CD4-positive, alpha-beta T cell treated with Interleukin-15 for 4 hours (primary cell): Measurements from ENCODE around the gene TXNDC11.

Experiments used
- DNase-seq: peaks from one replicate; pipeline ENCODE4 v3.0.0-alpha.2; 2020; ENCODE audit warnings: low spot score

TXNDC11 gene

GRCh38 chr16:11687601-11688519 is 54.8 kb downstream of the TXNDC11 start:
- DNase-seq = no peak

DNA sequence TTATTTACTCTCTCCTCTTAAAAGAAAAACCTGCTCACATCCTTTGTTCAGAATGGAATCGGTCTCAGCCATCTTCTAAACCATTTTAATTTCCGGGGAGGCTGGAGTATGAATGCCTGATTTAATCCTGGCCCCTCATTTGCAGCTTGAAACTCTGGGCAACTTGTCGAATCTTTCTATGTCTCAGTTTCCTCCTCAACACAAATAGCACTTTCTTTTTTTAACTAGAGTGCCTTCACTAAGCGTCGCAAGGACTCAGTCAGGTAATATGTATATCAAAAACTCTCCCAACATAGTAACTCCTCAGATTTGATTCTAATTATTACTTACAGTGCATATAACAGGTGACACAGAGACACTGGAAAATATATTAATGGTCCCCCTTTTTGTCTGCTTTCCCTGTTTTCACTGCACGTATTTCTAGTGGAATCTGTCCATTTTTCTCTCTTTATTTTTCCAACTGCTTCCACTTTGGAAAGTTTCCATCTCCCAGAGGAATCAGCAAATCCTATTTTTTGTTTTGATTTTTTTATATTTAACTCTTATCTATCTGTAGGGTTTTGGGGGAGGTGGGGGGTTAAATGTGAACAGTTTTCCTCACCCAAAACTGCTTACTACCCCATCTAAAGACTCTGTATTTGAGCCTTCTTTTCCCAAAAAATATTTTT is 55.8 kb downstream of the TXNDC11 start:
- no peak for DNase-seq

- DNase-seq = no peak
Measured at GRCh38 chr16:11685844-11686618, 56.6 kb downstream of the TXNDC11 start.

DNA sequence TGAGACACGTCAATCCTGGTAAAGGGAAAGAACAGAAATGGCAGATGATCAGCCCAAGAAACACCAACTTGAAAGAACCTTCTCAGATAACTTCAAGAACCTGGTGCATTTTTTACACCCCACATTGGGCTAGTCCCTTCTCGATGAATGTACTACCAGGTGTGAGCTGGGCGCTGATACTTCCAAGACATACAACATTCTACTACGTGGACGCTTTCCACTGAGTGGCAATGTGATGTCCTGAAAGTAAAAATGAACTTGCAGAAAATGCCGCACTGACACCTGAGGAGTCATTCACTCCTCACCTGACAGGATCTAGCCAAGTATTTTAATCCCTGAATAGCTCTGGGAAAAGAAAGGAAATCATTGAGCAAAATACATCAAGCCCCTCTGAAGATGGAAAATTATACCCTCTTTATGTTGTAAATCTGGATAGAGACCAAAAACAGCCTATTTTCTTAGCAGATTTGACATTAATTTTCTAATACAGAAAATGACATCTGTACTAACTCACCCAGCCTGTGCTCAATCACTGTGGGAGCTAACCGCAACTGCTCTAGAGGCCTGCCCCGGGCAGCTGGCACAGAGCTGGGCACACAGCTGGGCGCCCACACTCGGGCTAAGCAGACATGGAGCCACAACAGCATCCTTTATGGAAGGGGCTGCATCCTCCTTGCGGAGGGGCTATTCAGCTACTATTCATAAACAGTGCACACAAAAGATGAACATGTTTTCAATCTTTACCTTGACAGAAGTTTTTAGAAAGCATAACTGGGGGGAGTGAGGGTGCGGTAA is 58.2 kb downstream of the TXNDC11 start:
- no peak for DNase-seq

GRCh38 chr16:11683145-11683544 is 59.5 kb downstream of the TXNDC11 start:
- no peak for DNase-seq

GRCh38 chr16:11682655-11683096 is 60.0 kb downstream of the TXNDC11 start:
- DNase-seq = no peak

DNA sequence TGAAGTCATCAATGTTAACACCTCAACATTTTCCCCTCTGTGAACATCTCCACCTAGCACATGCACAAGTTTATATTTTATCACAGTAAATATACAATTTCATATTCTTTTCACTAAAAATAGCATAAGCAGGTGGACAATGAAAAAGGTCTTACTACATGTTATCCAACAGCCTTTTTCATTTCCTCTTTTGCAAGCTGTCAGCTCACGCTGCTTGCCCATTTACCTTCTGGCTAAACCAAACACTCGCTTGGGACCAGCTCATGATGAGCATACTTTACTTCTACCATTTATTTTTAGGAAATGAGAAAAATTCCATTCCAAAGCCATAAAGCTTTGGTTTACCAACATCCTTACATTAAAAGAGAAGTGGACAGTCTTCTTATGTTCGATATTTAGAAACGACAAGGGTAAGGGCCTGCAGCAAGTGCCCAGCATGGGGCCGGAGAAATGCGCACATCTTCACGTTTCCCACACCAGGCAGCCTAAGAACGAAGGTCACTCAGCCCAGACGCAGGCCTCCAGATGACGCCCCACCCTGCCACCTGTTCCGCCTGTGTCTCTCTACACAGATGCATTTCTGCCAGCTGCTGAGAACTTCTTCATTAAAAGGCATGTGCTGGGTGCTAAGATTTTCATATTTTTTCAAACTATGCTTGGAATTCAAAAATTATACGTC is 60.5 kb downstream of the TXNDC11 start:
- no peak for DNase-seq

- no peak for DNase-seq
Measured at GRCh38 chr16:11681556-11681955, 61.1 kb downstream of the TXNDC11 start.

- no peak for DNase-seq
Measured at GRCh38 chr16:11679941-11680911, 62.4 kb downstream of the TXNDC11 start.

- DNase-seq = no peak
Measured at GRCh38 chr16:11679250-11679649, 63.4 kb downstream of the TXNDC11 start.

- DNase-seq = no peak
Measured at GRCh38 chr16:11677959-11678881, 64.4 kb downstream of the TXNDC11 start.

GRCh38 chr16:11677451-11677951 is 65.2 kb downstream of the TXNDC11 start:
- DNase-seq = no peak

DNA sequence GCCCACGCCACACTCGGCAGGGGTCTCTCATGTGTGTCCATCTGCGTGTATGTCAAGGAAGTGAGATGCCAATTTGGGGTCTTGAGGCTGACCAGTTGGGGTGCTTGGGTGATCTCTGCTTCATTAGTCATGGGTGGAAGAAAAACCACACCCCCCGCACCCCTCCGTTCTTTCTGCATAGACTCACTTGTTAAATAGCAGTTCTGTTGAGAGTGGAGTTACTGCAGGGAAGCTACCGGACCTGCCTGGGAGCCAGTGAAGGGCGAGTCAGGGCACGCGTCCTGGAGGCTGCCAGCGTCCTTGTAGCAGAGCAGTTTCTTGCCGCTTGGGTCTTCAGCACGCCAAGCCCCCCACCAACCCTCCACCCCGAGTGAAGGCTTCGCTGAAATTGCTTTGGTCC is 65.9 kb downstream of the TXNDC11 start:
- DNase-seq = no peak

DNA sequence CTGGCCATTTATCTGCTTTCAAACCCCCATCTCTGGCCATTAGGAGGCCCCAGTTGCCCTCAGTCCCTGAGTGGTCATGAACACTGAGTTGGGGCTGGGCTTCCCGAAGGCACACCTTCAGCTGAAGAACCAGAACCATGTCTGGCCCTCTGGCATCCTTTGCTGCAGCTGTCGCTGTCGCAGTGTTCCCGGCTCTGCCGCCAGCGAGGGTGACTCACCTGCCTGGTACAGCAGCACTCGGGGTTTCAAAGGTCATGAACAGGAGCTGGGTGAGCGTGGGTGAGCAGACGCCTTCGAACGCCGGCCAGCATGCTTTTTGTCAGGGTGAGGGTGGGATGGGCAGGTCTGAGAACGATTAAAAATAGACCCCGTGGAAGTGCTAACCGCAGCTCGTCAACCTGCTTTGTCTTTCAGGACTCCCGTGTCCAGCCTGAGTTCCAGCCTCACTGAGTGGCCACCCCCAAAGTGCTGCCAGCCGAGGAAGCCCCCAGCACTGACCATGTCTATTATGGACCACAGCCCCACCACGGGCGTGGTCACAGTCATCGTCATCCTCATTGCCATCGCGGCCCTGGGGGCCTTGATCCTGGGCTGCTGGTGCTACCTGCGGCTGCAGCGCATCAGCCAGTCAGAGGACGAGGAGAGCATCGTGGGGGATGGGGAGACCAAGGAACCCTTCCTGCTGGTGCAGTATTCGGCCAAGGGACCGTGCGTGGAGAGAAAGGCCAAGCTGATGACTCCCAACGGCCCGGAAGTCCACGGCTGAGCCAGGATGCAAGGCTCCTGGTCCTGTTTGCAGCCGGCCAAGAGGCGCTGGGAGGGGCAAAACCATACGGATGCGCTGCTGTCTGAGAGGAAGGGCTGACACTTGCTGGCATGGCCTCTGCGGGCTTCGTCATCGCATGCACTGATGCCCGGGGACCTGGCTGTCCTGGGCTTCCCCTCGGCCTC is 66.8 kb downstream of the TXNDC11 start:
- DNase-seq = no peak

DNA sequence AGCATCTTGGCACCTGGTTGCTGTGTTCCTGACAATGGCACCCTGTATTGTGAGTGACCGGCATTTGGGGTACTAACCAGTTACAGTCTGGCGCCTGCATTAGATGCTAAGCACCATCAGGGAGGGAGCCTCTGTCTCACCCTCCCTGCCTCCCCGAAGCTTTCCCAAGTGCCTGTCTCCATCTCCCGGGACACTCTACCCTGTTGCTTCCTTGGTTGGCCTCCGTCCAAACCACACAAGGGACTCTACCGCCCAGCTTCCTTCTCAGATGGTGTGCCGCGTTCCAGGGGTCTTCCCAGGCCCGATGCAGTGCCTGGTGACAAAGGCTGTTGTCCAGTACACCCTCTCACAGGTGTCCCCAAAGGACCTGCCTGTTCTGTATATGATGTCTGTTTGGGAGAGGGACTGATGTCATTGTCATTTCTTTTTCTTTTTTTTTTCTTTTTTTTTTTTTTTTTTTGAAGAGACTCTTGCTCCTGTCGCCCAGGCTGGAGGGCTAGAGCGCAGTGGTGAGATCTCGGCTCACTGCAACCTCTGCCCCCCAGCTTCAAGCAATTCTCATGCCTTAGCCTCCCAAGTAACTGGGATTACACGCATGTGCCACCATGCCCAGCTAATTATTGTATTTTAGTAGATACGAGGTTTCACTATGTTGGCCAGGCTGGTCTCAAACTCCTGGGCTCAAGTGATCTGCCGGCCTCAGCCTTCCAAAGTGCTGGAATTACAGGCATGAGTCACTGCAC is 67.7 kb downstream of the TXNDC11 start:
- DNase-seq = no peak

GRCh38 chr16:11674001-11674817 is 68.4 kb downstream of the TXNDC11 start:
- no peak for DNase-seq
